ENCODE results near the gene FOXP2. TPM values are rescaled to one million over a fixed set of nuclear protein-coding genes. Genes with fewer than 3 reads are reported as not detected.

Gene FOXP2
- total and polyA plus RNA-seq, 10 of the 15 experiments (the other 5 are each of a cell fraction or from before 2014, with no cell fraction given): 0.99 to 2.5 (median 1.8) TPM

- no peaks in the 10 kb centered on the region for H3K36me3 ChIP-seq (ENCODE audit: control insufficient read depth in 2 of 2, insufficient read depth in 2 of 2, low read length in 1 of 2)
- no peaks in the 10 kb centered on the region; a peak in 1 of 4 replicates for H3K27me3 ChIP-seq (replicated peaks in 1 of 2; ENCODE audit: control insufficient read depth in 2 of 2, insufficient read depth in 2 of 2, low read length in 1 of 2)
- H3K9me3 ChIP-seq (replicated peaks; ENCODE audit: control insufficient read depth, insufficient read depth, low read length): no peaks in the 10 kb centered on the region
- no peak overlapping the region for H3K27ac ChIP-seq (ENCODE audit: control insufficient read depth, insufficient read depth)
- DNase-seq (ENCODE audit: low read depth, low spot score) (no peak), ATAC-seq (no peak), FAIRE-seq (no peak)
- H3K4me2 ChIP-seq (ENCODE audit: control insufficient read depth, insufficient read depth): no peak overlapping the region
- in situ Hi-C loops (cut with MboI): no loop called here
- intact Hi-C loops (cut with micrococcal nuclease; ENCODE audit: unreplicated experiment): no loop called here
- RAD21 ChIA-PET (ENCODE audit: unreplicated experiment): interaction anchor here (2.8 kb wide), 1 partner anchor 12 kb away, joined by 8 read pairs; no protein-coding TSS in a partner anchor
- H3K4me3 ChIP-seq: no peak overlapping the region
- TF ChIP-seq NBN (IDR thresholded peaks at IDR 0.05) (no peak), FOXK2 (IDR thresholded peaks at IDR 0.05) (no peak), RBBP5 (conservative IDR thresholded peaks at IDR 0.05) (no peak), CTCF (IDR thresholded peaks at IDR 0.05 in 2 of 3, conservative IDR thresholded peaks at IDR 0.05 in 1 of 3; ENCODE audit: control insufficient read depth in 2 of 3, extremely low read depth in 1 of 3, insufficient read depth in 1 of 3, low read depth in 3 of 3, low read length in 3 of 3) (no peak), IRF3 (IDR thresholded peaks at IDR 0.05) (no peak), SRF (IDR thresholded peaks at IDR 0.05; ENCODE audit: low read depth in 2 of 2, low read length in 2 of 2) (no peak), PRDM15 (CRISPR knock-in tag; IDR thresholded peaks at IDR 0.05) (no peak), ASH2L (IDR thresholded peaks at IDR 0.05; ENCODE audit: borderline replicate concordance, low read depth) (no peak), ZBED1 (IDR thresholded peaks at IDR 0.05; ENCODE audit: borderline replicate concordance) (no peak), IKZF2 (IDR thresholded peaks at IDR 0.05) (no peak), JUNB (IDR thresholded peaks at IDR 0.05) (no peak), SP1 (IDR thresholded peaks at IDR 0.05; ENCODE audit: low read depth, low read length) (no peak), KAT2A (conservative IDR thresholded peaks at IDR 0.05; ENCODE audit: control insufficient read depth, low read depth, low read length) (no peak), SIX5 (IDR thresholded peaks at IDR 0.05; ENCODE audit: low read depth, low read length, severe bottlenecking) (no peak), PML (IDR thresholded peaks at IDR 0.05; ENCODE audit: low read length) (no peak), MEF2B (IDR thresholded peaks at IDR 0.05; ENCODE audit: partially characterized antibody, poor library complexity, severe bottlenecking) (no peak)
- no peak overlapping the region for H2AFZ ChIP-seq (ENCODE audit: control insufficient read depth, low read depth, low read length)
- POLR2A ChIA-PET: no interaction called here
- WGBS (ENCODE audit: insufficient coverage, insufficient replicate concordance, low lambda C conversion rate, missing lambda C conversion rate): 59% methylated on average over 4 of the region's 4 CpGs
- CTCF ChIA-PET: interaction anchor here (1.4 kb wide), 1 partner anchor 18 kb away, joined by 3 read pairs; no protein-coding TSS in a partner anchor
- H3K9ac ChIP-seq (ENCODE audit: control insufficient read depth, insufficient read depth, low read length): no peak overlapping the region
- H3K79me2 ChIP-seq (ENCODE audit: control insufficient read depth, insufficient read depth, low read length): no peaks in the 10 kb centered on the region
- BruUV-seq (replicated peaks): no TSS peak
- H4K20me1 ChIP-seq (ENCODE audit: control insufficient read depth, insufficient read depth): no peaks in the 10 kb centered on the region
- H3K4me1 ChIP-seq (ENCODE audit: control insufficient read depth, insufficient read depth, low read length): no peaks in the 10 kb centered on the region
- SMC1A ChIA-PET (ENCODE audit: uncharacterized antibody, unreplicated experiment): interaction anchor here (1.6 to 3.6 kb wide), 2 partner anchors 8 to 12 kb away, joined by 3 to 19 read pairs; no protein-coding TSS in a partner anchor
These were observed 234.1 kb downstream of the FOXP2 start for GRCh38 chr7:114648680-114649079.

All from GM12878 (cell line).